Measurements from ENCODE around the gene HJV.
A peak's percentile ranks its signal among the peaks of the same experiment; 100 is the strongest.

DNA sequence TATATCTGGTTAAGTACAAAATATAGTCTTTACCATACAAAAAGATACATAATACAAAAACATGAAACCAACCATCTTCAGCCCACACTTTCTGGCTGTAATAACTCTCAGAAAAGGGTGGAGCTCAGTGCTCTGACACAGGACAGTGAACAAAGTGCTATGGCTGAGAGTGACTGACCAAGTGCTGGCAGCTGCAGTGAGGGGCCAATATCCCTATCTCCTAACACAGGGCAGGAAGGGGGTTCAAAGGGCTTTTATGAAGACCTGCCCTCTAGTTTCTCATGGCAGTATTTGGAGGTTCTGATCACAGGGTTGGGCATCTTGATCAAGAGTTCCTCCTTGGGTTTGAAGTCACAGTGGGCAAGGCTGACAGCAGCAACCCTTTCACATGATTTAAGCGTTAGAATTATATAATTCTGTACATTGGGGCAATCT is 29.0 kb downstream of the HJV start:
- TF ChIP-seq CTCF (IDR thresholded peaks at IDR 0.05; ENCODE audit: insufficient read depth, low read length) (no peak), GABPA (IDR thresholded peaks at IDR 0.05; ENCODE audit: low read depth) (no peak), POLR2AphosphoS5 (IDR thresholded peaks at IDR 0.05; ENCODE audit: low read depth) (peak; percentile 40; the same call in 1 of the 2 replicates), SPI1 (IDR thresholded peaks at IDR 0.05; ENCODE audit: borderline replicate concordance, low read depth) (no peak)
- TF ChIP-seq, protein P1, sequence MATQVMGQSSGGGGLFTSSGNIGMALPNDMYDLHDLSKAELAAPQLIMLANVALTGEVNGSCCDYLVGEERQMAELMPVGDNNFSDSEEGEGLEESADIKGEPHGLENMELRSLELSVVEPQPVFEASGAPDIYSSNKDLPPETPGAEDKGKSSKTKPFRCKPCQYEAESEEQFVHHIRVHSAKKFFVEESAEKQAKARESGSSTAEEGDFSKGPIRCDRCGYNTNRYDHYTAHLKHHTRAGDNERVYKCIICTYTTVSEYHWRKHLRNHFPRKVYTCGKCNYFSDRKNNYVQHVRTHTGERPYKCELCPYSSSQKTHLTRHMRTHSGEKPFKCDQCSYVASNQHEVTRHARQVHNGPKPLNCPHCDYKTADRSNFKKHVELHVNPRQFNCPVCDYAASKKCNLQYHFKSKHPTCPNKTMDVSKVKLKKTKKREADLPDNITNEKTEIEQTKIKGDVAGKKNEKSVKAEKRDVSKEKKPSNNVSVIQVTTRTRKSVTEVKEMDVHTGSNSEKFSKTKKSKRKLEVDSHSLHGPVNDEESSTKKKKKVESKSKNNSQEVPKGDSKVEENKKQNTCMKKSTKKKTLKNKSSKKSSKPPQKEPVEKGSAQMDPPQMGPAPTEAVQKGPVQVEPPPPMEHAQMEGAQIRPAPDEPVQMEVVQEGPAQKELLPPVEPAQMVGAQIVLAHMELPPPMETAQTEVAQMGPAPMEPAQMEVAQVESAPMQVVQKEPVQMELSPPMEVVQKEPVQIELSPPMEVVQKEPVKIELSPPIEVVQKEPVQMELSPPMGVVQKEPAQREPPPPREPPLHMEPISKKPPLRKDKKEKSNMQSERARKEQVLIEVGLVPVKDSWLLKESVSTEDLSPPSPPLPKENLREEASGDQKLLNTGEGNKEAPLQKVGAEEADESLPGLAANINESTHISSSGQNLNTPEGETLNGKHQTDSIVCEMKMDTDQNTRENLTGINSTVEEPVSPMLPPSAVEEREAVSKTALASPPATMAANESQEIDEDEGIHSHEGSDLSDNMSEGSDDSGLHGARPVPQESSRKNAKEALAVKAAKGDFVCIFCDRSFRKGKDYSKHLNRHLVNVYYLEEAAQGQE (IDR thresholded peaks at IDR 0.05; ENCODE audit: insufficient replicate concordance, low read depth): no peak

All from HL-60 (cell line).